Measurements from ENCODE around the gene CBX8.

CBX8 gene

DNA sequence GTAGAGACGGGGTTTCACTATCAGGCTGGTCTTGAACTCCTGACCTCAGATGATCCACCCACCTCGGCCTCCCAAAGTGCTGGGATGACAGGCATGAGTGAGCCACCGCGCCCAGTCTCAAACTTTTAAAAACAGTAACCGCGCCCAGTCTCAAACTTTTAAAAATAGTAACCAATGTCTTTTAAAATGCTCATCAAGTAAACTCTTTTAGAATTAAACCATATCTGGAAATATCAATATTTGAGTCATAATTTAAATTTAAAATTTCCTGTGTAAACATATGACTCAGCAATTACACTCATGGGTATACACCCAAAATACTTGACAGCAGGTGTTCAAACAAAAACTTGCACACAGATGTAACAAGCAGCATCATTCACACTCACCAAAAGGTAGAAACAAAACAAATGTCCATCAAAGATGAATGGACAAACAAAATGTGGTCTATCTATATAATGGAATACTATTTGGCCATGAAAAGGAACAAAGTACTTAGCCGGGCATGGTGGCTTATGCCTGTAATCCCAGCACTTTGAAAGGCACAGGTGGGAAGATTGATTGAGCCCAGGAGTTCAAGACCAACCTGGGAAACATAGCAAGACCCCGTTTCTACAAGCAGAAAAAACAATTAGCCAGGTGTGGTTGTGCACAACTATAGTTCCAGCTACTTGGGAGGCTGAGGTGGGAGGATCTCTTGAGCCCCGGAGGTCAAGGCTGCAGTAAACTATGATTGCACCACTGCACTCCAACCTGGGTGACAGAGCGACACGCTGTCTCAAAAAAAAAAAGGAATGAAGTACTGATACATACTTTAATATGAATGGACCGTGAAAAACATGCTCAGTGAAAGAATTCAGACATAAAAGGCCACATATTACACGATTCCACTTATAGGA lies 46.0 kb downstream of the CBX8 start:
- TF ChIP-seq CTCF (IDR thresholded peaks at IDR 0.05; ENCODE audit: low read depth, low read length), result no peak
- no peak for DNase-seq (ENCODE audit: extremely low read depth, low read depth)

- DNase-seq (ENCODE audit: extremely low read depth, low read depth), result no peak
- TF ChIP-seq CTCF (IDR thresholded peaks at IDR 0.05; ENCODE audit: low read depth, low read length), result no peak
Observed at GRCh38 chr17:79749958-79750357, 46.9 kb downstream of the CBX8 start.

GRCh38 chr17:79749156-79749815 lies 47.6 kb downstream of the CBX8 start:
- TF ChIP-seq CTCF (IDR thresholded peaks at IDR 0.05; ENCODE audit: low read depth, low read length), result no peak

DNA sequence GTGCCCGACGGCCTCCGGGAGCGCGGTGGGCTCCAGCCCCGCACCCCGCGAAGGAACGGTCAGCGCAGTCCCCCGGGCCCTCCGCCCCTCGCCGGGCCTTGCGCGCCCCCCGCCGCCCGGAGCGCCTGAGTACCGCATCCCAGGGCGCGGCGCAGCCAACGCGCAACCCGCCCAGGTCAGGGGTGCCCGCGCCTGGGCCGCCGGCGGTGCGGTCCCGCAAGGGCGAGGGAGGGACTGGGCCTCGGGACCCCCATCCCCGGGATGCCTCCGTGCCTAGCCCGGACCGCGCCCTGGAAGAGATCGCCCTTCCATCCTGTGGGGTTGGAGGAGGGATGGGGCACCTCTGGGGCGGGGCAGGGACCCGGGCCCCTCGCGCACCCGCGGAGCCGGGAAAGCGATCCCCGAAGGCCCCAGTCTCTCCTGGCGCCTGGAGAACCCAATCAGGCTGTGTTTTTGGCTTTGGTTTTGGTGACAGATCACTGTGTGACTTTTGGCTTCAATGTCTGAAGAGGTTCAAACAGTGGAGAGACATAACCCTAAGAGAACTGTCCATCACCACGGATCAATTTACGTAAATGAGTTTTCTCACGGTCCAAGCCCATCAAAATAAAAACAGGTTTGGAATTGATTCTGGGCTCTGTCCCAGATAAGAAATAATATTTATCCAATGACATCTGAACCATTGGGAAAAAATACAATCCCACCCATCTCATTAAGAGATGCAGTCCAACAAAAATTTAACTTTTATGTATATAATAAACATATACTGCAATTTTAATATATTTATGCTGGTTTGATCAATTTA lies 48.4 kb downstream of the CBX8 start:
- TF ChIP-seq CTCF (IDR thresholded peaks at IDR 0.05; ENCODE audit: low read depth, low read length), result no peak
- DNase-seq (ENCODE audit: extremely low read depth, low read depth), result no peak

More at GRCh38 chr17:79749156-79749815, 47.6 kb downstream of the CBX8 start:
- DNase-seq (ENCODE audit: extremely low read depth, low read depth), result peak; percentile 16

DNA sequence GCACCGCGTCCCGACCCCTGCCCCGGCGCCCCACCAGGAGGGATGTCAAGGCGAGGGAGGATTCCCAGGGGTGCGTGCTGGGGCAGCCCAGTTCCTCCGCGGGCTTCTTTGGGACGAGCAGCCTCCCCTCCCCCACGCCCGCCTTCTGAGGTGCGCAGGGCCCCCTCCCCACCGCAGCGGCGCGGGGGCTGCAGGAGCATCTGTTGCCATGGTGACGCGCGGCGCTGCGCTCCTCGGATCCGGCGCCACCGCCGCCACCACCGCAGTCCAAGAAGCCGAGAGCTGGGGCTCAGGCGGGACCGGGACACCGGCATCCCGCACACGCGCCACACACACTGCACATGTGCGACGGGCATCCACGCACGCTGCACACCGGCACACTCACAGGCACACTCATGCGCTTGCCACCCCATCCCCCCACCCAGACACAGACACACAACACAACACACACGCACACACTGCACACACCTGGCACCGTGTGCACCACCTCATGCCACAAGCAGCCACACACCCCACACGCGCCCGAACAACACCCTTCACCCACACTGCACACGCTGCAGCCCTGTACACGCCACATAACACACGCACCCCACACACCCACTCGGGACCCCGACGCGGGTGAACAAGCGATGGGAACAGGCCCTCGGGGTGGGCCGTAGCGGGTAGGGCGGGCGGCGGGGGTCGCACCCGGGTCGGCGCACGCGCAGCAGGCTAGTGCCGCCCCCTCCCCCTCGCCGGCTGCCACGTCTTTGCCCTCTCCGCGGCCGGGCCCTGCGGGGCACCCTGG lies 49.2 kb downstream of the CBX8 start:
- DNase-seq (ENCODE audit: extremely low read depth, low read depth), result no peak
- no peak for TF ChIP-seq CTCF (IDR thresholded peaks at IDR 0.05; ENCODE audit: low read depth, low read length)

GRCh38 chr17:79746889-79747507 lies 49.9 kb downstream of the CBX8 start:
- no peak for TF ChIP-seq CTCF (IDR thresholded peaks at IDR 0.05; ENCODE audit: low read depth, low read length)
- DNase-seq (ENCODE audit: extremely low read depth, low read depth), result no peak

All from AG09319 (cell line).